GM21381 (cell line): ENCODE data around the gene STRAP.

ENCODE experiments used
- ATAC-seq: cut with Tn5 transposase; IDR thresholded peaks from one replicate; pipeline ENCODE4 v1.9.1; 2021; ENCODE audit warnings: mild to moderate bottlenecking, moderate library complexity; ENCODE audit not compliant: unreplicated experiment

Gene STRAP

GRCh38 chr12:15882118-15882971 lies at the start of gene STRAP:
Gene STRAP, plus strand, starts transcription at chr12:15882387. Its CDS starts 321 bp downstream, at chr12:15882708.
- ATAC-seq, result peak; percentile 96

GRCh38 chr12:15834575-15834974 lies 47.6 kb upstream of the STRAP start:
- ATAC-seq, result no peak

- ATAC-seq, result no peak
These were observed 44.9 kb upstream of the STRAP start for GRCh38 chr12:15837141-15837790.

GRCh38 chr12:15839041-15839440 lies 43.1 kb upstream of the STRAP start:
- no peak for ATAC-seq

GRCh38 chr12:15839682-15840081 lies 42.5 kb upstream of the STRAP start:
- ATAC-seq, result no peak

GRCh38 chr12:15842108-15842507 lies 40.1 kb upstream of the STRAP start:
- ATAC-seq, result no peak

- no peak for ATAC-seq
These were observed 35.3 kb upstream of the STRAP start for GRCh38 chr12:15846887-15847286.

- ATAC-seq, result no peak
These were observed 33.6 kb upstream of the STRAP start for GRCh38 chr12:15848606-15849005.

GRCh38 chr12:15851045-15851620 lies 31.1 kb upstream of the STRAP start:
- no peak for ATAC-seq

- ATAC-seq, result no peak
These were observed 30.3 kb upstream of the STRAP start for GRCh38 chr12:15851919-15852318.

GRCh38 chr12:15852383-15852782 lies 29.8 kb upstream of the STRAP start:
- ATAC-seq, result no peak

GRCh38 chr12:15853877-15854276 lies 28.3 kb upstream of the STRAP start:
- no peak for ATAC-seq

GRCh38 chr12:15854916-15855315 lies 27.3 kb upstream of the STRAP start:
- ATAC-seq, result no peak

- ATAC-seq, result no peak
These were observed 26.5 kb upstream of the STRAP start for GRCh38 chr12:15855646-15856045.

- ATAC-seq, result no peak
These were observed 25.8 kb upstream of the STRAP start for GRCh38 chr12:15856097-15856982.

GRCh38 chr12:15858353-15858752 lies 23.8 kb upstream of the STRAP start:
- no peak for ATAC-seq

- ATAC-seq, result no peak
These were observed 23.1 kb upstream of the STRAP start for GRCh38 chr12:15859116-15859515.

- ATAC-seq, result no peak
These were observed 20.8 kb upstream of the STRAP start for GRCh38 chr12:15861404-15861803.

GRCh38 chr12:15862840-15863239 lies 19.3 kb upstream of the STRAP start:
- no peak for ATAC-seq

GRCh38 chr12:15863372-15863771 lies 18.8 kb upstream of the STRAP start:
- no peak for ATAC-seq

GRCh38 chr12:15863984-15864383 lies 18.2 kb upstream of the STRAP start:
- ATAC-seq, result peak; percentile 90
